Stimulated activated naive CD8-positive, alpha-beta T cell treated with anti-CD3 and anti-CD28 coated beads, Interleukin-15, Interleukin-2, amounts not matched to agents 100 ng/mL and 50 ng/mL, for 24 hours (primary cell): ENCODE measurements around the gene RBMS3.

Experiments
- H3K27ac Mint-ChIP-seq: one replicate; pipeline ENCODE4 v1.8.0; 2021; ENCODE audit warnings: mild to moderate bottlenecking, mixed read lengths
- H3K27me3 Mint-ChIP-seq: one replicate; pipeline ENCODE4 v1.8.0; 2021; ENCODE audit warnings: mixed read lengths
- H3K36me3 Mint-ChIP-seq: one replicate; pipeline ENCODE4 v1.8.0; 2021; ENCODE audit warnings: low read depth, mixed read lengths
- H3K4me1 Mint-ChIP-seq: one replicate; pipeline ENCODE4 v1.8.0; 2021; ENCODE audit warnings: low read depth, mixed read lengths
- H3K4me3 Mint-ChIP-seq: one replicate; pipeline ENCODE4 v1.8.0; 2021; ENCODE audit warnings: mild to moderate bottlenecking, mixed read lengths
- H3K9me3 Mint-ChIP-seq: one replicate; pipeline ENCODE4 v1.8.0; 2021; ENCODE audit warnings: mixed read lengths

The RBMS3 gene

DNA sequence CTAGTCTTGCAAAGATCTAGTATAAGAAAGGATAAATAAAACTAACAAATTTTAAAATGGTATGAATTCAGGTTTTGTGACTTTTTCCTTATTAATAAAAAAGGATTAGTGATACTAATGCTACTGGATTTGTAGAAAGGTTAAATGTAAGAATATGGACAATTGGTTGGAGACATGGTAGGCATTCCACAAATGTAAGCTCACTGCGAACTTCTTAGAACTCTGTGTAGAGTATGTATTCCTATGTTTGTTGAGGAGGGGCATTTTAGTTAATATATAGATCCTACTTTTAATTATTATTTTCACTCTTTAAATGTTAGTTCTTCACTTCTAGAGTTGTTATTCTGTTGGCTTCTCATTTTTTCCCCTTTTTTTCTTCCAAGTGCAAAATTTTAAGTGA is 414.3 kb downstream of the RBMS3 start:
- Mint-ChIP-seq H3K27me3 (peaks cover 8% of the 10 kb centered on the region), H3K9me3 (no peaks in the 10 kb centered on the region), H3K4me1 (no peaks in the 10 kb centered on the region), H3K4me3 (no peak overlapping the region), H3K27ac (no peak overlapping the region), H3K36me3 (no peaks in the 10 kb centered on the region)

GRCh38 chr3:29695643-29696198 is 414.9 kb downstream of the RBMS3 start:
- Mint-ChIP-seq H3K9me3 (peaks cover 3% of the 10 kb centered on the region), H3K4me1 (no peaks in the 10 kb centered on the region), H3K27ac (no peak overlapping the region), H3K36me3 (no peaks in the 10 kb centered on the region), H3K4me3 (no peak overlapping the region), H3K27me3 (peaks cover 8% of the 10 kb centered on the region)

GRCh38 chr3:29696311-29696710 is 415.4 kb downstream of the RBMS3 start:
- Mint-ChIP-seq H3K4me3 (no peak overlapping the region), H3K27ac (no peak overlapping the region), H3K36me3 (no peaks in the 10 kb centered on the region), H3K9me3 (peaks cover 4% of the 10 kb centered on the region), H3K4me1 (no peaks in the 10 kb centered on the region), H3K27me3 (peaks cover 8% of the 10 kb centered on the region)

DNA sequence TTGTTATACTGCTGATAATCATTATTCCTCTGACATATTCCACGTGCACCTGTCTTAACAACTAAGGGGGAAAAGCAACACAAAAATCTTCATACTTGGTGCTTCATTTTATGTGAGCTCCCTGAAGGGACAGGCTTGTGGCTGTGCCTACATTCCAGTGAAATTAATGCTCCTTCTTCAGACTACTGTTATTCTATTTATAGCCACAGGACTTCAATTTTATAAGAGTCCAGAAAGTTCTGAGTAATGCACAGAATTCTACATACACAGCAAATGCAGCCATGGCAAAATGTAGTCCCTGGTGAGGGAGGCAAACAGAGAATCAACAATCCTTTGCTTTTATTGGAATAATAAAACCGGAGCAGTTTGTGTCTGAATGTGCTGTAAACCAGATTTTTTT is 417.1 kb downstream of the RBMS3 start:
- no peak overlapping the region for H3K27ac Mint-ChIP-seq
- H3K27me3 Mint-ChIP-seq: peaks cover 8% of the 10 kb centered on the region
- H3K4me1 Mint-ChIP-seq: no peaks in the 10 kb centered on the region
- H3K4me3 Mint-ChIP-seq: no peak overlapping the region
- peaks cover 4% of the 10 kb centered on the region for H3K9me3 Mint-ChIP-seq
- no peaks in the 10 kb centered on the region for H3K36me3 Mint-ChIP-seq

DNA sequence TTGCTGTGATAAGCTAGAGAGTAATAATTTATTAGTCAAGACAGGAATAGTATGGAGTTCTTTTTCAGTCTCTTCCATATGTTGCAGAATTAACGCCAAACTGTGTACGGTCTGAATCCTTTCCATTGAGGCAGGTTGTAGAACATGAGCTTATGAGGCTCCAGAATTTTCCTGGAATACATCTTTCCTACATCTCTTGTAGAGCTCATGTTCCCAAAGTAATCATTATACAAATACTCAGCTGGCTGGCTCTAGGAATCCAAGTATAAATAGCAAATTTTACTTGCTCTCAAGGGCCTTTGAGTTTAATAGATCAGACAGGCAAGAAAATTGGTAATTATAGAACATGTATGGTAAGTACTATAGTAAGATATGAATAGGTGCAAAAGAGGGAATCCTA is 419.4 kb downstream of the RBMS3 start:
- Mint-ChIP-seq H3K4me1 (no peaks in the 10 kb centered on the region), H3K9me3 (peaks cover 4% of the 10 kb centered on the region), H3K4me3 (no peak overlapping the region), H3K36me3 (no peaks in the 10 kb centered on the region), H3K27ac (no peak overlapping the region), H3K27me3 (peaks cover 3% of the 10 kb centered on the region)

- H3K36me3 Mint-ChIP-seq: no peaks in the 10 kb centered on the region
- H3K4me3 Mint-ChIP-seq: no peak overlapping the region
- peaks cover 4% of the 10 kb centered on the region for H3K9me3 Mint-ChIP-seq
- H3K27ac Mint-ChIP-seq: no peak overlapping the region
- no peaks in the 10 kb centered on the region for H3K27me3 Mint-ChIP-seq
- H3K4me1 Mint-ChIP-seq: no peaks in the 10 kb centered on the region
Observed at GRCh38 chr3:29701326-29701983, 420.6 kb downstream of the RBMS3 start.

GRCh38 chr3:29705906-29706844 is 425.3 kb downstream of the RBMS3 start:
- Mint-ChIP-seq H3K4me1 (no peaks in the 10 kb centered on the region), H3K27me3 (no peaks in the 10 kb centered on the region), H3K9me3 (no peaks in the 10 kb centered on the region), H3K27ac (no peak overlapping the region), H3K4me3 (no peak overlapping the region), H3K36me3 (no peaks in the 10 kb centered on the region)

- H3K4me1 Mint-ChIP-seq: no peaks in the 10 kb centered on the region
- no peak overlapping the region for H3K4me3 Mint-ChIP-seq
- H3K9me3 Mint-ChIP-seq: no peaks in the 10 kb centered on the region
- no peaks in the 10 kb centered on the region for H3K27me3 Mint-ChIP-seq
- H3K36me3 Mint-ChIP-seq: no peaks in the 10 kb centered on the region
- no peak overlapping the region for H3K27ac Mint-ChIP-seq
Observed at GRCh38 chr3:29708884-29709283, 428.0 kb downstream of the RBMS3 start.

DNA sequence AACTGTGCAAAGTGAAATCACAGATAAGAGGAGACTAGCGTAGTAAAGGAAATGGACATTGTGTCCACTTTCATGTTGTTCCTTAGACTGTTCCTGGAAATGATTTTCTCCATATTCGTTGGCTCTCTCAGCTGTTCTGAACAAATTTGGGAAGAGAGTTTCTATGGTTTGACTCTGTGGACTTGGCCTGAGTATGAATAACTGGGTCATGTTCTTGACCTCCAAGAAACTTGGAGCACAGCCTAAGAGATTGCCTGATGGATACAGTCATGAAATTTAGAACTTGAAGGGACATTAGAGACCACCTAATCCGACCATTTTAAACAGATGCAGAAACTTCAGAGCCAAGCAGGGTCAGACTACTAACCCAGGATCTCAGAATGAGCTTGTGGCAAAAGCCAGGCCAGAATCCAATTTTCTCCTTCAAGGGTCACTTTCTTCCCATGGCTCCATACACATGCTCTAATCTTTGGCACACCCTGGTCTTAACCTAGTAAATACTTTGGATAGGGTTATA is 430.4 kb downstream of the RBMS3 start:
- Mint-ChIP-seq H3K27me3 (peaks cover 4% of the 10 kb centered on the region), H3K27ac (no peak overlapping the region), H3K9me3 (peaks cover 5% of the 10 kb centered on the region), H3K4me1 (no peaks in the 10 kb centered on the region), H3K4me3 (no peak overlapping the region), H3K36me3 (no peaks in the 10 kb centered on the region)

- Mint-ChIP-seq H3K4me1 (no peaks in the 10 kb centered on the region), H3K9me3 (peaks cover 5% of the 10 kb centered on the region)
Observed at GRCh38 chr3:29716213-29716612, 435.3 kb downstream of the RBMS3 start.

DNA sequence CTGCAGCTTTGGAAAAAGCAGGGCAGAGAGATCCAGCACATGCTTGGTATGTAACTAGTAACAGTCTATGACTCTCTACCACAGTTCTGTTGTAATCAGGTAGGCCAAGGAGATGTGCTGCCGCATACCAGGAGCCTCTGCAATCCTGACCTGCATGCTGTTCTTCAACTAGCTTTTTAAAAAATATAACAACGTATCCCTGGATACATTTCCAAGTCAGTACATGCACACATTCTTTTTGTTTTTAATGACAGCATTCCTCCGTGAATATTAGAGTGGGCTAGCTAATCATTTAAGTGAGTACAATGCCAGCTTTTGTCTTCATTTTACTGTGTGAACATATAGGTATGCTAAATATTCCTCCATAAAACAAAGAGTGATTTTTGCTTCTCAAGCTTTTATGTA is 437.8 kb downstream of the RBMS3 start:
- H3K9me3 Mint-ChIP-seq: peaks cover 5% of the 10 kb centered on the region
- no peak overlapping the region for H3K4me3 Mint-ChIP-seq
- no peaks in the 10 kb centered on the region for H3K36me3 Mint-ChIP-seq
- no peak overlapping the region for H3K27ac Mint-ChIP-seq
- peaks cover 7% of the 10 kb centered on the region for H3K27me3 Mint-ChIP-seq
- no peaks in the 10 kb centered on the region for H3K4me1 Mint-ChIP-seq

More at GRCh38 chr3:29716213-29716612, 435.3 kb downstream of the RBMS3 start:
- no peaks in the 10 kb centered on the region for H3K36me3 Mint-ChIP-seq
- peaks cover 7% of the 10 kb centered on the region for H3K27me3 Mint-ChIP-seq
- H3K4me3 Mint-ChIP-seq: no peak overlapping the region
- H3K27ac Mint-ChIP-seq: no peak overlapping the region

GRCh38 chr3:29720665-29721064 is 439.8 kb downstream of the RBMS3 start:
- Mint-ChIP-seq H3K9me3 (peaks cover 2% of the 10 kb centered on the region), H3K27ac (no peak overlapping the region), H3K4me3 (no peak overlapping the region), H3K36me3 (no peaks in the 10 kb centered on the region), H3K27me3 (peaks cover 5% of the 10 kb centered on the region), H3K4me1 (no peaks in the 10 kb centered on the region)

GRCh38 chr3:29721789-29722188 is 440.9 kb downstream of the RBMS3 start:
- peaks cover 5% of the 10 kb centered on the region for H3K9me3 Mint-ChIP-seq
- H3K4me3 Mint-ChIP-seq: no peak overlapping the region
- H3K27ac Mint-ChIP-seq: no peak overlapping the region
- no peaks in the 10 kb centered on the region for H3K4me1 Mint-ChIP-seq
- H3K36me3 Mint-ChIP-seq: no peaks in the 10 kb centered on the region
- H3K27me3 Mint-ChIP-seq: peaks cover 3% of the 10 kb centered on the region

DNA sequence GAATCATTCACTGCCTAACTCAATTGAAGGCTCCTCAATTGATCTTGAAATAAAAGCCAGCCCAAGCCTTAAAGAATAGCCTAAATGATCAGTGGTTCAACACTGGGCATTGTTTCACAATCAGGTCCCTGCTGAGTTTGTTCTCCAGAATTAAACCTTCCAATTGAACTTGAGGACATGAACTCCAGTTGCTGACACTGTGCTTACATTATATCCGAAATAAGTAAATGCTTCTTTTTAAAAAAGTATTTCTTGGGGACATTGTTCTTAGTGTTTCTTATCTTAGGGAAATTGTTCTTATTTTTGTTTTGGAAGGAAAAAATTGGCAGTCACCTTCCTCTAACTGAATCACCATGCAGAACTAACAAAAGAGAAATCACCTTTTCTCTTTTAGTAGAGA is 450.2 kb downstream of the RBMS3 start:
- Mint-ChIP-seq H3K36me3 (no peaks in the 10 kb centered on the region), H3K4me3 (no peak overlapping the region), H3K4me1 (no peaks in the 10 kb centered on the region), H3K9me3 (peaks cover 4% of the 10 kb centered on the region), H3K27me3 (peaks cover 7% of the 10 kb centered on the region), H3K27ac (no peak overlapping the region)

DNA sequence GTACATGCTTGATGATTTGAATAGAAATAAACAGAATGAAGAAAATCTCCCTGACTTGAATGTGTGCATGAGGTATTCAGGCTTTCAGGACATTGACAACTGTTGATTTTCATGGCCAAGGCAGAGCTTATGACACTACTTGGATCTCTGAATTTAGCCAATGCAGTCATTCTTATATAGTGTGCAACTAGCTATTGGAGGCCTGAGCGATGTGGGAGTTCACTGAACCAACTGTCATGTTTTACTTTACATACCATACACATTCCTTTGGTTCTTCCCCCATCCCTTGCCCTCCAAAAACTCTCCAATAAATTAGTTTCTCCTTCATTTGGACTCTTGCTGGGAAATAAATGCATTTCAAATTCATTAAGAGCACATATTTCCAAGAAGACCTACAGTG is 460.4 kb downstream of the RBMS3 start:
- Mint-ChIP-seq H3K4me1 (no peaks in the 10 kb centered on the region), H3K4me3 (no peak overlapping the region), H3K27me3 (peaks cover 4% of the 10 kb centered on the region), H3K36me3 (no peaks in the 10 kb centered on the region), H3K9me3 (no peaks in the 10 kb centered on the region), H3K27ac (no peak overlapping the region)
